Measurements from ENCODE around the gene PAM. TPM values are rescaled to one million over a fixed set of nuclear protein-coding genes. Genes with fewer than 3 reads are reported as not detected.

The PAM gene
- total RNA-seq, 4 donors from 2014 or later, result 41.5 to 92.8 (median 48.2) TPM

- Histone ChIP-seq H3K4me3 (no peak overlapping the region), H3K27me3 (no peaks in the 10 kb centered on the region), H3K36me3 (no peaks in the 10 kb centered on the region), H3K27ac (no peak overlapping the region), H3K9me3 (no peaks in the 10 kb centered on the region), H3K4me1 (peaks cover 10% of the 10 kb centered on the region)
- no peak for DNase-seq (ENCODE audit: low spot score in 2 of 2)
- 70% methylated on average over 1 of the region's 1 CpG for WGBS
- TF ChIP-seq POLR2A (IDR thresholded peaks at IDR 0.05), result no peak
- no peak for TF ChIP-seq POLR2AphosphoS5 (IDR thresholded peaks at IDR 0.05)
- no peak for TF ChIP-seq CTCF (IDR thresholded peaks at IDR 0.05)
- no peak for TF ChIP-seq EP300 (IDR thresholded peaks at IDR 0.05)
These were observed 63.2 kb downstream of the PAM start for GRCh38 chr5:102818345-102818744.

- TF ChIP-seq CTCF (IDR thresholded peaks at IDR 0.05) (no peak), POLR2AphosphoS5 (IDR thresholded peaks at IDR 0.05) (no peak), EP300 (IDR thresholded peaks at IDR 0.05) (no peak)
- peaks cover 10% of the 10 kb centered on the region for H3K4me1 ChIP-seq
- no peaks in the 10 kb centered on the region for H3K27me3 ChIP-seq
- no peaks in the 10 kb centered on the region for H3K9me3 ChIP-seq
- WGBS, result 77% methylated on average over 5 of the region's 5 CpGs
- DNase-seq (ENCODE audit: low spot score in 2 of 2), result no peak
- no peaks in the 10 kb centered on the region for H3K36me3 ChIP-seq
- H3K27ac ChIP-seq, result no peak overlapping the region
- H3K4me3 ChIP-seq, result no peak overlapping the region
These were observed 63.8 kb downstream of the PAM start for GRCh38 chr5:102818934-102819333.

DNA sequence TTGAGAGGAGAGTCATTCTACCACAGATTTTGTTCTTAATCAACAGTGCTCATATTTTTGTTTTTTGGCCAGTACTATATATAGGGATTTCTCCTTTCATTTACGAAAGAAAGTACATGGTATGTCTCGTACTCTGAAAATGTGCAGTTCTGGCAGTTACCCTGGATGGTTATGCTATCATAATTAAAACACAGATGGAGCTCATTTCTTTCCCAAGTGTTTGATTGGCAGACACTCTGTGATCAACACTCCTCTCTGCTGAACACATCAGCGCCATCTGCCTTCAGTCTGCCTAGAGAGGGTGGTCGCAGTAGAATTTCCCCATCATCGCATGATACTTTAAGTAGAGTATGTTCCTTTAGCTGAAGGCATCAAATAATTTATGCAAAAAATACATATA, 64.5 kb downstream of the PAM start:
- H3K9me3 ChIP-seq, result no peaks in the 10 kb centered on the region
- no peak overlapping the region for H3K4me3 ChIP-seq
- no peaks in the 10 kb centered on the region for H3K27me3 ChIP-seq
- H3K36me3 ChIP-seq, result no peaks in the 10 kb centered on the region
- 71% methylated on average over 5 of the region's 5 CpGs for WGBS
- DNase-seq (ENCODE audit: low spot score in 2 of 2), result no peak
- no peak for TF ChIP-seq CTCF (IDR thresholded peaks at IDR 0.05)
- no peak for TF ChIP-seq POLR2AphosphoS5 (IDR thresholded peaks at IDR 0.05)
- TF ChIP-seq POLR2A (IDR thresholded peaks at IDR 0.05), result no peak
- no peak for TF ChIP-seq EP300 (IDR thresholded peaks at IDR 0.05)
- H3K27ac ChIP-seq, result no peak overlapping the region
- H3K4me1 ChIP-seq, result peaks cover 10% of the 10 kb centered on the region

DNA sequence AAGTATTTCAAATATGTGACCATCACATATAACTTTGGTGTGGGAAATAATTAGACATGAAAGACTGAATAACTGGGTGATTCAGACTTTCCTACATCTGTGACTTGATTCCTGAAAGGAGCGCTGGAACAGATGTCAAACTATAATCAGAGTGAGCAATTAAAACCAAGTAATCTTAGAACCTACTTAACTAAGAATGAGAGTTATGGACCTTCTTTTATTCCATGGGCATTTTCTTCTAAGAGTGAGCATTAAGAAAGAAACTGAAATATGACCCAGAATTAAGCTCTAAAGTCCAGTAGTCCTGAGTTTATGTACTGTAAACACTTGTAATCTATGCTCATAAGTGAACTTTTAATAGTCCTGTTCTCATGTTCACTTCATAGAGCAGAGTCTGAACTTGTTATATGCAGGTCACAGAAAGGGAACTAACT, 68.4 kb downstream of the PAM start:
- 70% methylated on average over 1 of the region's 1 CpG for WGBS
- Histone ChIP-seq H3K36me3 (no peaks in the 10 kb centered on the region), H3K9me3 (no peaks in the 10 kb centered on the region), H3K4me3 (no peak overlapping the region), H3K27ac (no peak overlapping the region), H3K27me3 (no peaks in the 10 kb centered on the region), H3K4me1 (no peaks in the 10 kb centered on the region)
- no peak for DNase-seq (ENCODE audit: low spot score in 2 of 2)
- TF ChIP-seq EP300 (IDR thresholded peaks at IDR 0.05), result no peak
- no peak for TF ChIP-seq POLR2AphosphoS5 (IDR thresholded peaks at IDR 0.05)
- TF ChIP-seq POLR2A (IDR thresholded peaks at IDR 0.05), result no peak
- no peak for TF ChIP-seq CTCF (IDR thresholded peaks at IDR 0.05)

- no peaks in the 10 kb centered on the region for H3K4me1 ChIP-seq
- no peaks in the 10 kb centered on the region for H3K36me3 ChIP-seq
- H3K27me3 ChIP-seq, result no peaks in the 10 kb centered on the region
- DNase-seq (ENCODE audit: low spot score in 2 of 2), result no peak
- H3K9me3 ChIP-seq, result no peaks in the 10 kb centered on the region
- TF ChIP-seq POLR2A (IDR thresholded peaks at IDR 0.05) (no peak), EP300 (IDR thresholded peaks at IDR 0.05) (no peak), POLR2AphosphoS5 (IDR thresholded peaks at IDR 0.05) (no peak), CTCF (IDR thresholded peaks at IDR 0.05) (no peak)
- H3K4me3 ChIP-seq, result no peak overlapping the region
- H3K27ac ChIP-seq, result no peak overlapping the region
These were observed 71.5 kb downstream of the PAM start for GRCh38 chr5:102826629-102827028.
